Measurements from ENCODE around the gene SOS1.

GRCh38 chr2:39091063-39091462 lies 29.8 kb downstream of the SOS1 start:
- TF ChIP-seq CTCF (IDR thresholded peaks at IDR 0.05; ENCODE audit: extremely low read depth in 1 of 2, insufficient read depth in 1 of 2, low read depth in 1 of 2, low read length in 2 of 2): no peak
- no peak for TF ChIP-seq POLR2A (IDR thresholded peaks at IDR 0.05; ENCODE audit: low read depth, low read length)
- TF ChIP-seq POLR2AphosphoS5 (IDR thresholded peaks at IDR 0.05; ENCODE audit: insufficient read depth, low read depth, low read length): no peak
- TF ChIP-seq MAX (IDR thresholded peaks at IDR 0.05; ENCODE audit: insufficient read depth, insufficient read length): no peak
- no peak for TF ChIP-seq EZH2 (IDR thresholded peaks at IDR 0.05; ENCODE audit: borderline replicate concordance, low read depth, low read length, severe bottlenecking)
